GM23338 (cell line): ENCODE data around the gene MPP3. TPM values are rescaled to one million over a fixed set of nuclear protein-coding genes. Genes with fewer than 3 reads are reported as not detected.
A peak's percentile ranks its signal among the peaks of the same experiment; 100 is the strongest.

Experiments used
- ATAC-seq: fragments of 200-7000 bp; cut with Tn5 transposase; 3 replicates; pipeline ENCODE4 v1.9.1; 2020
- DNase-seq: peaks from one replicate; pipeline ENCODE4 v3.0.0-alpha.2; 2015; ENCODE audit warnings: low spot score
- H2AFZ ChIP-seq: fragments of 200-600 bp; sonication (generic); 2 replicates; pipeline ENCODE4 v1.8.0; 2016; ENCODE audit warnings: antibody characterized with exemption, mild to moderate bottlenecking, moderate library complexity
- H3F3A ChIP-seq: fragments of 200-600 bp; sonication (generic); replicated peaks from 2 replicates; pipeline ENCODE4 v1.8.0; 2017; ENCODE audit warnings: antibody characterized with exemption, mixed run types, low read depth
- H3K27ac ChIP-seq: fragments of 200-600 bp; sonication (generic); 2 replicates; pipeline ENCODE4 v1.6.1; 2016; ENCODE audit warnings: low read depth
- H3K27me3 ChIP-seq: fragments of 200-600 bp; sonication (generic); 2 replicates; pipeline ENCODE4 v1.8.0; 2016; ENCODE audit warnings: mild to moderate bottlenecking, mixed run types, moderate library complexity; ENCODE audit not compliant: insufficient read depth
- H3K36me3 ChIP-seq: fragments of 200-600 bp; sonication (generic); 2 replicates; pipeline ENCODE4 v1.8.0; 2016; ENCODE audit warnings: mild to moderate bottlenecking; ENCODE audit not compliant: insufficient read depth
- H3K4me1 ChIP-seq: fragments of 200-600 bp; sonication (generic); 2 replicates; pipeline ENCODE4 v1.8.0; 2016; ENCODE audit warnings: mild to moderate bottlenecking, moderate library complexity; ENCODE audit not compliant: insufficient read depth
- H3K4me2 ChIP-seq: fragments of 200-600 bp; sonication (generic); 2 replicates; pipeline ENCODE4 v1.7.1; 2017; ENCODE audit warnings: mixed run types
- H3K4me3 ChIP-seq: fragments of 200-600 bp; sonication (generic); 2 replicates; pipeline ENCODE4 v1.6.1; 2016; ENCODE audit warnings: mixed run types
- H3K79me2 ChIP-seq: fragments of 200-600 bp; sonication (generic); replicated peaks from 2 replicates; pipeline ENCODE4 v1.8.0; 2017; ENCODE audit warnings: mild to moderate bottlenecking; ENCODE audit not compliant: insufficient read depth
- H3K9me2 ChIP-seq: fragments of 200-600 bp; sonication (generic); 2 replicates; pipeline ENCODE4 v1.8.0; 2017; ENCODE audit not compliant: insufficient read depth
- H4K20me1 ChIP-seq: fragments of 200-600 bp; sonication (generic); replicated peaks from 2 replicates; pipeline ENCODE4 v1.8.0; 2017; ENCODE audit warnings: mild to moderate bottlenecking; ENCODE audit not compliant: insufficient read depth
- H3K27ac Mint-ChIP-seq: 2 replicates; pipeline ENCODE4 v1.8.0; 2020; ENCODE audit warnings: inconsistent platforms, mild to moderate bottlenecking, moderate library complexity, mixed read lengths
- H3K27me3 Mint-ChIP-seq: 3 replicates; pipeline ENCODE4 v1.8.0; 2022; ENCODE audit warnings: low read depth, mild to moderate bottlenecking, moderate library complexity, mixed read lengths, inconsistent platforms; ENCODE audit not compliant: insufficient read depth, poor library complexity
- H3K36me3 Mint-ChIP-seq: 3 replicates; pipeline ENCODE4 v1.8.0; 2021; ENCODE audit warnings: low read depth, mild to moderate bottlenecking, inconsistent platforms, moderate library complexity, mixed read lengths
- H3K4me1 Mint-ChIP-seq: 3 replicates; pipeline ENCODE4 v1.8.0; 2020; ENCODE audit warnings: mild to moderate bottlenecking, inconsistent platforms, mixed read lengths
- H3K4me3 Mint-ChIP-seq: 3 replicates; pipeline ENCODE4 v1.8.0; 2021; ENCODE audit warnings: moderate library complexity, mild to moderate bottlenecking, inconsistent platforms, mixed read lengths
- H3K9me3 Mint-ChIP-seq: 3 replicates; pipeline ENCODE4 v1.8.0; 2020; ENCODE audit warnings: moderate library complexity, mild to moderate bottlenecking, inconsistent platforms, mixed read lengths
- CREB1 ChIP-seq: fragments of 250-450 bp; sonication (Bioruptor Pico); IDR thresholded peaks from 2 replicates; pipeline ENCODE4 v1.5.0; 2020; ENCODE audit warnings: low read depth, mild to moderate bottlenecking, moderate library complexity
- CTCF ChIP-seq, 2 experiments: fragments of 200-600 bp in 1 of 2; sonication (generic) in 1 of 2; conservative IDR thresholded peaks; 2 replicates each; pipeline versions ENCODE4 v1.5.1 to v1.6.1; 2016 to 2017; ENCODE audit warnings: antibody characterized with exemption in 2 of 2, low read depth in 2 of 2, mild to moderate bottlenecking in 2 of 2, moderate library complexity in 1 of 2
- ETS1 ChIP-seq: IDR thresholded peaks from 2 replicates; pipeline ENCODE4 v1.6.1; 2016; ENCODE audit warnings: antibody characterized with exemption
- EZH2 ChIP-seq: fragments of 200-600 bp; sonication (generic); IDR thresholded peaks from one replicate; pipeline ENCODE4 v1.8.0; 2017; ENCODE audit warnings: antibody characterized with exemption, mild to moderate bottlenecking, low read depth; ENCODE audit not compliant: unreplicated experiment
- EZH2phosphoT487 ChIP-seq: fragments of 200-600 bp; sonication (generic); IDR thresholded peaks from one replicate; pipeline ENCODE4 v1.8.1; 2018; ENCODE audit warnings: antibody characterized with exemption; ENCODE audit not compliant: unreplicated experiment
- JUNB ChIP-seq: IDR thresholded peaks from one replicate; pipeline ENCODE4 v1.6.1; 2016; ENCODE audit warnings: antibody characterized with exemption; ENCODE audit not compliant: unreplicated experiment
- NANOG ChIP-seq: IDR thresholded peaks from 2 replicates; pipeline ENCODE4 v1.6.1; 2016; ENCODE audit warnings: antibody characterized with exemption, borderline replicate concordance
- POLR2AphosphoS5 ChIP-seq: IDR thresholded peaks from 2 replicates; pipeline ENCODE4 v1.6.1; 2016; ENCODE audit warnings: antibody characterized with exemption, low read depth
- REST ChIP-seq: IDR thresholded peaks from one replicate; pipeline ENCODE4 v1.6.1; 2018; ENCODE audit warnings: antibody characterized with exemption; ENCODE audit not compliant: unreplicated experiment
- STAT1 ChIP-seq: IDR thresholded peaks from one replicate; pipeline ENCODE4 v1.6.1; 2016; ENCODE audit warnings: antibody characterized with exemption; ENCODE audit not compliant: unreplicated experiment
- ZNF114 ChIP-seq: fragments of 250-450 bp; sonication (Bioruptor Pico); IDR thresholded peaks from 2 replicates; pipeline ENCODE4 v1.5.0; 2020; ENCODE audit warnings: mild to moderate bottlenecking, moderate library complexity
- ZNF331 ChIP-seq: fragments of 250-450 bp; sonication (Bioruptor Pico); IDR thresholded peaks from 2 replicates; pipeline ENCODE4 v1.5.0; 2020; ENCODE audit warnings: low read depth, mild to moderate bottlenecking, moderate library complexity
- ZNF462 ChIP-seq: fragments of 250-450 bp; sonication (Bioruptor Pico); IDR thresholded peaks from 2 replicates; pipeline ENCODE4 v1.5.0; 2020; ENCODE audit warnings: mild to moderate bottlenecking, moderate library complexity
- polyA plus RNA-seq: library from polyadenylated mRNA; unstranded; fragments of >200 nt; fragmentation: Nextera tagmentation; extraction: Ambion mirVana; gene quantifications from 2 replicates; pipeline ENCODE4 v1.2.1, GENCODE V29; 2016
- total RNA-seq: library from RNA; depleted of rRNA; stranded (reverse); fragments of >200 nt; shearing (Covaris generic); gene quantifications from 2 replicates; pipeline ENCODE4 v1.2.3, GENCODE V29; 2014

MPP3 gene
- total and polyA plus RNA-seq, 2 experiments from 2014 or later = 6.6 to 7.4 TPM

- Histone ChIP-seq H3K4me1 (peaks cover 6% of the 10 kb centered on the region), H3K4me3 (peak overlapping the region; percentile 88; the same call in 1 of the 2 replicates), H3K4me2 (peak overlapping the region; percentile 93; the same call in 1 of the 2 replicates), H3K36me3 (no peaks in the 10 kb centered on the region), H3F3A (0 out of 2 replicates have a peak, but pooled peaks cover 4% of the 10 kb centered on the region), H2AFZ (no peak overlapping the region), H3K79me2 (no peaks in the 10 kb centered on the region), H3K27ac (no peak overlapping the region), H3K9me2 (no peaks in the 10 kb centered on the region), H4K20me1 (no peaks in the 10 kb centered on the region; the same call in 1 of the 2 replicates), H3K27me3 (peaks cover 24% of the 10 kb centered on the region)
- peak overlapping the region; percentile 83 for H3K4me3 Mint-ChIP-seq
- peaks cover 12% of the 10 kb centered on the region for H3K36me3 Mint-ChIP-seq
- DNase-seq (no peak), ATAC-seq (no peak)
- H3K27ac Mint-ChIP-seq = no peak overlapping the region
- H3K27me3 Mint-ChIP-seq = peaks cover 33% of the 10 kb centered on the region
- TF ChIP-seq STAT1 = no peak
- no peak for TF ChIP-seq ZNF462 (CRISPR knock-in tag)
- no peak for TF ChIP-seq REST
- TF ChIP-seq EZH2 = no peak
- TF ChIP-seq POLR2AphosphoS5 = no peak
- no peak for TF ChIP-seq ZNF114
- TF ChIP-seq EZH2phosphoT487 = no peak
- no peak for TF ChIP-seq JUNB
- TF ChIP-seq CREB1 (CRISPR knock-in tag) = no peak
- TF ChIP-seq ZNF331 = no peak
- TF ChIP-seq CTCF (conservative IDR thresholded peaks at IDR 0.05; ENCODE audit: low read depth in 2 of 2) = no peak
- no peak for TF ChIP-seq NANOG
- TF ChIP-seq ETS1 = no peak
- H3K4me1 Mint-ChIP-seq = peaks cover 23% of the 10 kb centered on the region
- H3K9me3 Mint-ChIP-seq = peaks cover 13% of the 10 kb centered on the region; the same call in 2 of the 3 replicates
Measured at GRCh38 chr17:43831633-43832032, 1.3 kb downstream of the MPP3 start.
